GM18505 (cell line): ENCODE data around the gene FAM3C.

Experiments used
- ATAC-seq: cut with Tn5 transposase; IDR thresholded peaks from one replicate; pipeline ENCODE4 v1.9.1; 2021; ENCODE audit not compliant: unreplicated experiment
- POLR2A ChIP-seq: IDR thresholded peaks from 4 replicates; pipeline ENCODE4 v1.6.1; 2011; ENCODE audit warnings: borderline replicate concordance; ENCODE audit not compliant: insufficient read depth, insufficient read length; ENCODE audit errors: extremely low read depth

FAM3C gene

GRCh38 chr7:121379930-121380329 is 16.2 kb downstream of the FAM3C start:
- ATAC-seq, result no peak
- no peak for TF ChIP-seq POLR2A

DNA sequence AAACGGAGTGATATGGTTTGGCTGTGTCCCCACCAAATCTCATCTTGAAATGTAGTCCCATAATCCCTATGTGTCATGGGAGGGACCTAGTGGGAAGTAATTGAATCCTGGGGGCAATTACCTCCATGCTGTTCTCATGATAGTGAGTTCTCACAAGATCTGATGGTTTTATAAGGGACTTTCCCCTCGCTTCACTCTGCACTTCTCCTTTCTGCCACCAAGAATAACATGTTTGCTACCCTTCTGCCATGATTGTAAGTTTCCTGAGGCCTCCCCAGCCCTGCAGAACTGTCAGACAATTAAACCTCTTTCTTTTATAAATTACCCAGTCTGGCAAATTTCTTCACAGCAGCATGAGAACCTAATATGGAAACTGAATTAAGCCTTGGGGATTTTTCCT is 19.1 kb downstream of the FAM3C start:
- no peak for ATAC-seq
- TF ChIP-seq POLR2A, result no peak

DNA sequence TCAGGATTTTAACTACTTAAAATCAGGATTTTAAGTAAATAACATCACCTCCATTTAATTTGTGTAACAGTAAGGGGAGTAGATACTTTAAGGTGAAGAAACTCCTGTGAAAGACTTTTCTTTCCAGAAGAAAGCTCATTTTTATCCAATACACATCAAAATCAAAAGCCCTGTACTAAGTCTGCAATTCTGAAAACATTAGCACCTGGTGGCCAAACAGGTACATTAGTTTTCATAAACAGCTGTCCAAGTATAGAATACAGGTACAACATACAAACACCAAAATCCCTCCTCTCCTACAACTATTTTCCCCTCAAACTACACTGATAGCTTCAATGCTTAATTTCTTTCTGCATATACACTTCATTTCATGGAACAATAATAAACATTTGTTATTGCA is 22.9 kb downstream of the FAM3C start:
- no peak for ATAC-seq
- TF ChIP-seq POLR2A, result no peak

- TF ChIP-seq POLR2A, result no peak
- ATAC-seq, result peak; percentile 80
These were observed 23.6 kb downstream of the FAM3C start for GRCh38 chr7:121372376-121373010.

GRCh38 chr7:121371883-121372282 is 24.2 kb downstream of the FAM3C start:
- no peak for TF ChIP-seq POLR2A
- no peak for ATAC-seq

DNA sequence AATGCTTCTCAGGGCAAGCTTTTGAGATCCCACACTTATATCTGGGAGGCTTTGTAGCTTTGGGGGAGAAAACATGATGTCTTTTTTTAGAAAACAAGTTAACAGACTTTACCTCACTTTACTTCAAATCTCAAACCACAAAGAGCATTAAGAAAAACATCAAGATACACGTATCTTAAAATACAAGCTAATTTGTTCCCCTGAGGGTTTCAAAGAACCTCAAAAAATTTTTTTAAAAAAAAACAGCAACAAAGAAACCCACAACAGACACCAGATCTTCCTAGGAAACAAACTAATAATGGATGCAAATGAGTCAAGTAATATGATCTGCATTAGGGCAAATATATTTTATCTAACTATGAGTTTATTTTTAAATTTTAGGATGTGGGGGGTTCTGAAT is 24.7 kb downstream of the FAM3C start:
- ATAC-seq, result no peak
- no peak for TF ChIP-seq POLR2A

DNA sequence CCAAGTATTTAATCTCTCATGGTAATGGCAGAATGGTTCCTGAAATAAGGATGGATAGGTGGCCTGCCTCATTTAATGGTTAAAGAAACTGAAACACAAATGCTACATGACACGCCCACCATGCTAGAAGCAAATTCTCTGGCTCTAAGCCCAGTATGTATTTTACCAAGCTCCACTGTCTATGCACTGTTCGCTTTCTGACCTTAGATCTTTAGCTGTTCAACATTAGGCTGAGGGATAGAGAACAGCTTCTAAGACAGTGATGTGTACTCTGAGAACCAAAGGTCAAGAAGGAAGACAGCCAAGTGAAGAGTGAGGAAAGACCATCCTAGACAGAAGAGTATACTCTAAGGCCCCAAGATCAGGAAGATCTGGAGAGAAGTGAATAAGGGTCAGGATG is 26.6 kb downstream of the FAM3C start:
- peak; percentile 65 for ATAC-seq

GRCh38 chr7:121366852-121367431 is 29.2 kb downstream of the FAM3C start:
- no peak for ATAC-seq
- TF ChIP-seq POLR2A, result no peak

More for the DNA sequence above, 26.6 kb downstream of the FAM3C start:
- TF ChIP-seq POLR2A, result no peak

DNA sequence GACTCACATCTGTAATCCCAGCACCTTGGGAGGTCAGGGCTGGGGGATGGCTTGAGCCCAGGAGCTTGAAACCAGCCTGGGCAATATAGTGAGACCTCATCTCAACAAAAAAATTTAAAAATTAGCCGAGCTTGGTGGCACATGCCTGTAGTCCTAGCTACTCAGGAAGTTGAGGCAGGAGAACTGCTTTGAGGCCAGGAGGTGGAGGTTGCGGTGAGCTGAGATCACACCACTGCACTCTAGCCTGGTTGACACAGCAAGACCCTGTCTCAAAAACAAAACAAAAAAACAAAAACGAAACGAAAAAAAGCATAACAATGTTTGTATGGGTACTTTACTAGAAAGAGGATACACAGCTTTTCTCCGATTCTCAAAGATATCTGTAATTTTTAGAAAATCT is 35.5 kb downstream of the FAM3C start:
- ATAC-seq, result no peak
- TF ChIP-seq POLR2A, result no peak

DNA sequence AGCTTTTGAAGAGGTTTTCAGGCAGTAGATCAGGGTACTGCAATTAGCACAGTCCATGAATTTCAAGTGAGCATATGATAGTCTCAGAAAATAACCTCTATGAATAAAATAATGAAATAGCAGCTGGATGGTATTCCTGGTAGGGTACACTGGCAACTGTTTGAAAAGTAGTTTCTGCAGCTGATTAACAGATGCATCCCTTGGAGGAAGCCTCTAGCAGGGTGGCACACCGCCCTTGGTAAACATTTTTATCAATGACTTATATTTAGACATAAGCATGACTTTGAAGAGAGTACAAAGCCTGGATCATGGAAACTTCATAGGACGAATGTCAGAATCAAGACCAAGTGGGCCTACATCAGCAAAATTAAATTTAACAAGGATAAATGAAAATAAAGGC is 40.5 kb downstream of the FAM3C start:
- ATAC-seq, result no peak
- no peak for TF ChIP-seq POLR2A

DNA sequence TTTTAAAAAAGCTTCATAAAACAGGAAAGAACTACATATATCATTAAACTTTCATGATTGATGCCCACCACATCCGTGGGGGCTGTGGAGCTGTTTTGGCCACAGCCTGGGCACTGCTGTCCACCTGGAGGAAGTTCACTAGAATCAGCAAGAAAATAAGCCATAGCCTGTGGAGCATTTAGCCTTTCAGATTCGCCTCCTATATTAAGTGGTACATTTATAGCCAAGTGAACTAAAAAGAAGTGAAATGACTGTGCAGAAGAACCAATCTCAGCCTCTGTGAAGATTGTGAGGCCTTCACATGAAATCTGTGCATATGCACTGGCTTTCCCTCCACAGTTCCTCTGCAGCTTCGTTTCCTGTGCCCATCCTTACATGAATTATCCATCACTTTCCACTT is 43.8 kb downstream of the FAM3C start:
- ATAC-seq, result peak; percentile 52
- no peak for TF ChIP-seq POLR2A

DNA sequence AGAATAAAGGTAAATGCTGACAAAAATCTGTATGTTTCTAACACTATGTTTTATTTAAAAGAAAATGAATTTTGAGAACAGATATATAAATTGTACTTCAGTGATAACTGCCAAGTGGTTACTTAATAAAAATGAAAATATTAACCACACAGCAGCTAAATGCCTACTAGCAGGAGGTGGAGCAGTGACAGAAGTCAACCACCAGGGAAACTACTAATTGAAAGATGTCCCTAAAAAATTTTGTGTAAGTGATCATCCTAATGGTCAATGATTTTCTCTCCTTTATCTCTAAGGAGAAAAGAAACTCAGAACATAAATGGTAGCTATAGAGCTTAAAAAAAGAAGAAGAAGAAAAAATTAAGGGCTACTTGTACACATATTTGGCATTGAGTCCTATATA is 44.4 kb downstream of the FAM3C start:
- peak; percentile 22 for ATAC-seq
- no peak for TF ChIP-seq POLR2A

DNA sequence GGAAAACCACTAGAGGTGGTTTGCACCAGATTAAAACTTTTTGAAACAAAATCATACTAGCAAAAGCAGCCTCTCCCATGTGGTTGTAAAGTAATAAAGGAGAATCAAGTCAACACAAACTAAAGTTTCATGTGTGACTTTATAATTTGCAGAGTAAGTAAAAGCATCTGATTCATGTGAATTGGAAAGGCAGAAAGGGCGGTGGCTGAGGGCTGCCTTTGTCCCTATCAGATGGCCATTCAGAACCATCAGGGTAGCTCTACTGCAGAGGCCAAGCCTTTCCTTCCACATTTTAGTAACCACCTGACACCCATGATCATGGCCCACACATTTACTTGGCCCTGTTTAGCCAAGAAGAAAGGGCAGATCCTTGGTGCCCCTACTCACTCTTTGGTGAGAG is 51.6 kb downstream of the FAM3C start:
- no peak for TF ChIP-seq POLR2A
- no peak for ATAC-seq

GRCh38 chr7:121344093-121344492 is 52.0 kb downstream of the FAM3C start:
- TF ChIP-seq POLR2A, result no peak
- ATAC-seq, result no peak
